ENCODE data around the gene OR2D3.

- no peak for TF ChIP-seq CTCF (IDR thresholded peaks at IDR 0.05)
- no peak for TF ChIP-seq POLR2A (IDR thresholded peaks at IDR 0.05)
- no peak for TF ChIP-seq EP300 (IDR thresholded peaks at IDR 0.05)
Measured at GRCh38 chr11:6871278-6871677, 49.5 kb upstream of the OR2D3 start.
